HG02885 (cell line): Measurements from ENCODE around the gene RBM4.

Source experiments
- ATAC-seq: cut with Tn5 transposase; IDR thresholded peaks from one replicate; pipeline ENCODE4 v1.9.1; 2021; ENCODE audit warnings: mild to moderate bottlenecking; ENCODE audit not compliant: unreplicated experiment, poor library complexity

RBM4 gene

GRCh38 chr11:66649903-66650302 lies 11.4 kb downstream of the RBM4 start:
- no peak for ATAC-seq

- no peak for ATAC-seq
These were observed 12.5 kb downstream of the RBM4 start for GRCh38 chr11:66651016-66651415.

- no peak for ATAC-seq
These were observed 14.1 kb downstream of the RBM4 start for GRCh38 chr11:66652651-66653050.

GRCh38 chr11:66653123-66653522 lies 14.6 kb downstream of the RBM4 start:
- ATAC-seq = no peak

GRCh38 chr11:66659763-66660162 lies 21.3 kb downstream of the RBM4 start:
- ATAC-seq = no peak

GRCh38 chr11:66663741-66664296 lies 25.3 kb downstream of the RBM4 start:
- ATAC-seq = no peak

- no peak for ATAC-seq
These were observed 26.9 kb downstream of the RBM4 start for GRCh38 chr11:66665369-66665768.

- no peak for ATAC-seq
These were observed 32.3 kb downstream of the RBM4 start for GRCh38 chr11:66670816-66671215.

GRCh38 chr11:66674964-66675602 lies 36.6 kb downstream of the RBM4 start:
- ATAC-seq = no peak

- ATAC-seq = no peak
These were observed 37.9 kb downstream of the RBM4 start for GRCh38 chr11:66676282-66676919.

GRCh38 chr11:66676931-66677598 lies 38.6 kb downstream of the RBM4 start:
- ATAC-seq = no peak

GRCh38 chr11:66677599-66678375 lies 39.3 kb downstream of the RBM4 start, which contains the start of gene RBM4B:
TSS of gene RBM4B (minus strand) at chr11:66677887. CDS start at chr11:66677079, 808 bp downstream.
- peak; percentile 92 for ATAC-seq

- no peak for ATAC-seq
These were observed 42.6 kb downstream of the RBM4 start for GRCh38 chr11:66680966-66681645.

- ATAC-seq = no peak
These were observed 45.4 kb downstream of the RBM4 start for GRCh38 chr11:66683877-66684276.

- no peak for ATAC-seq
These were observed 46.1 kb downstream of the RBM4 start for GRCh38 chr11:66684635-66685034.

GRCh38 chr11:66685276-66686099 lies 47.0 kb downstream of the RBM4 start:
- ATAC-seq = no peak

GRCh38 chr11:66686100-66686785 lies 47.7 kb downstream of the RBM4 start:
- no peak for ATAC-seq
